Retinal pigment epithelial cell (primary cell): Measurements from ENCODE around the gene ASAP3.

Source experiments
- DNase-seq: peaks from one replicate; pipeline ENCODE4 v3.0.0-alpha.2; 2010; ENCODE audit warnings: low read depth
- H3K4me3 ChIP-seq: 2 replicates; pipeline ENCODE4 v1.5.1; 2011; ENCODE audit warnings: mild to moderate bottlenecking, low read length, control low read depth, moderate library complexity
- CTCF ChIP-seq: conservative IDR thresholded peaks from 2 replicates; pipeline ENCODE4 v1.5.1; 2011; ENCODE audit warnings: low read depth, low read length, control low read depth, inconsistent platforms

The ASAP3 gene

GRCh38 chr1:23396380-23396779 is 87.6 kb downstream of the ASAP3 start:
- no peak for DNase-seq
- no peak overlapping the region for H3K4me3 ChIP-seq
- TF ChIP-seq CTCF: no peak

GRCh38 chr1:23395849-23396248 is 88.1 kb downstream of the ASAP3 start:
- TF ChIP-seq CTCF: no peak
- no peak overlapping the region for H3K4me3 ChIP-seq
- DNase-seq: no peak

GRCh38 chr1:23395154-23395724 is 88.7 kb downstream of the ASAP3 start:
- DNase-seq: no peak
- H3K4me3 ChIP-seq: no peak overlapping the region
- no peak for TF ChIP-seq CTCF

GRCh38 chr1:23394684-23395083 is 89.3 kb downstream of the ASAP3 start:
- H3K4me3 ChIP-seq: no peak overlapping the region
- no peak for DNase-seq
- TF ChIP-seq CTCF: no peak

- DNase-seq: peak; percentile 63
- no peak overlapping the region for H3K4me3 ChIP-seq
- TF ChIP-seq CTCF: no peak
Observed at GRCh38 chr1:23394181-23394580, 89.8 kb downstream of the ASAP3 start.

GRCh38 chr1:23393706-23394105 is 90.3 kb downstream of the ASAP3 start:
- no peak for TF ChIP-seq CTCF
- H3K4me3 ChIP-seq: no peak overlapping the region
- peak; percentile 66 for DNase-seq

- DNase-seq: no peak
- TF ChIP-seq CTCF: no peak
- H3K4me3 ChIP-seq: no peak overlapping the region
Observed at GRCh38 chr1:23392125-23392855, 91.7 kb downstream of the ASAP3 start.
